Parathyroid adenoma (tissue), 2 donors: ENCODE results near the gene NAA60.
"Not testable (repeated sequence)": the region's sequence is repeated elsewhere in the genome, so short reads cannot be mapped to it uniquely, and the experiment has no call there.

Source experiments
- H2AFZ ChIP-seq: fragments of 300-600 bp; sonication (generic); one replicate; pipeline ENCODE4 v1.7.0; 2017; ENCODE audit warnings: antibody characterized with exemption, mild to moderate bottlenecking
- H3K27ac ChIP-seq: fragments of 300-600 bp; sonication (generic); one replicate; pipeline ENCODE4 v1.7.0; 2017
- H3K27me3 ChIP-seq: fragments of 300-600 bp; sonication (generic); one replicate; pipeline ENCODE4 v1.7.0; 2017; ENCODE audit warnings: low read length; ENCODE audit not compliant: control insufficient read depth, insufficient read depth
- H3K36me3 ChIP-seq: fragments of 300-600 bp; sonication (generic); one replicate; pipeline ENCODE4 v1.7.0; 2017; ENCODE audit warnings: low read length; ENCODE audit not compliant: control insufficient read depth, insufficient read depth
- H3K4me1 ChIP-seq: fragments of 300-600 bp; sonication (generic); one replicate; pipeline ENCODE4 v1.7.0; 2017; ENCODE audit warnings: control low read depth
- H3K4me2 ChIP-seq: fragments of 300-600 bp; sonication (generic); one replicate; pipeline ENCODE4 v1.7.0; 2017; ENCODE audit warnings: low read length
- H3K4me3 ChIP-seq: fragments of 300-600 bp; sonication (generic); one replicate; pipeline ENCODE4 v1.7.0; 2017; ENCODE audit warnings: low read depth, low read length
- H3K79me2 ChIP-seq: fragments of 300-600 bp; sonication (generic); one replicate; pipeline ENCODE4 v1.7.0; 2017; ENCODE audit warnings: control low read depth
- H3K9ac ChIP-seq: fragments of 300-600 bp; sonication (generic); one replicate; pipeline ENCODE4 v1.7.0; 2017; ENCODE audit warnings: mild to moderate bottlenecking
- H3K9me3 ChIP-seq: fragments of 300-600 bp; sonication (generic); one replicate; pipeline ENCODE4 v1.7.0; 2017; ENCODE audit warnings: low read length; ENCODE audit not compliant: control insufficient read depth
- TF ChIP-seq, protein P1 (sequence below): fragments of 300-600 bp; sonication (generic); IDR thresholded peaks from one replicate; pipeline ENCODE4 v1.7.0; 2017; ENCODE audit warnings: antibody characterized with exemption, mild to moderate bottlenecking
- donor health status: primary hyperparathyroidism.

The NAA60 gene

DNA sequence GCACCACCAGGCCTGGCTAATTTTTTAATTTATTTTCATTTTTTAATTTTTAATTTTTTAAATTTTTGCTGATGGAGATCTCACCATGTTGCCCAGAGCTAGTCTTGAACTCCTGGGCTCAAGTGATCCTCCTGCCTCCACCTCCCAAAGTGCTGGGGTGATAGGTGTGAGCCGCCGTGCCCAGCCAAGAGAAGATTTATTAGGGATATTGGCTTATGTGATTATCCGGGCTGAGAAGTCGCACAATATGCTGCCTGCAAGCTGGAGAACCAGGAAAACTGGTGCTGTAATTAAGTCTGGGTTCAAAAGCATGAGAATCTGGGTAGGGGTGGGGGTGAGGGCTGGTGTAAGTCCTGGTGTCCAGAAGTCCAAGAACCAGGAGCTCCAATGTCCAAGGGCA, 54.3 kb downstream of the NAA60 start:
- TF ChIP-seq, protein P1, sequence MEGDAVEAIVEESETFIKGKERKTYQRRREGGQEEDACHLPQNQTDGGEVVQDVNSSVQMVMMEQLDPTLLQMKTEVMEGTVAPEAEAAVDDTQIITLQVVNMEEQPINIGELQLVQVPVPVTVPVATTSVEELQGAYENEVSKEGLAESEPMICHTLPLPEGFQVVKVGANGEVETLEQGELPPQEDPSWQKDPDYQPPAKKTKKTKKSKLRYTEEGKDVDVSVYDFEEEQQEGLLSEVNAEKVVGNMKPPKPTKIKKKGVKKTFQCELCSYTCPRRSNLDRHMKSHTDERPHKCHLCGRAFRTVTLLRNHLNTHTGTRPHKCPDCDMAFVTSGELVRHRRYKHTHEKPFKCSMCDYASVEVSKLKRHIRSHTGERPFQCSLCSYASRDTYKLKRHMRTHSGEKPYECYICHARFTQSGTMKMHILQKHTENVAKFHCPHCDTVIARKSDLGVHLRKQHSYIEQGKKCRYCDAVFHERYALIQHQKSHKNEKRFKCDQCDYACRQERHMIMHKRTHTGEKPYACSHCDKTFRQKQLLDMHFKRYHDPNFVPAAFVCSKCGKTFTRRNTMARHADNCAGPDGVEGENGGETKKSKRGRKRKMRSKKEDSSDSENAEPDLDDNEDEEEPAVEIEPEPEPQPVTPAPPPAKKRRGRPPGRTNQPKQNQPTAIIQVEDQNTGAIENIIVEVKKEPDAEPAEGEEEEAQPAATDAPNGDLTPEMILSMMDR, result no peak
- H2AFZ ChIP-seq, result no peak overlapping the region
- peaks cover 8% of the 10 kb centered on the region for H3K79me2 ChIP-seq
- no peaks in the 10 kb centered on the region for H3K36me3 ChIP-seq
- no peak overlapping the region for H3K27ac ChIP-seq
- no peak overlapping the region for H3K4me2 ChIP-seq
- no peaks in the 10 kb centered on the region for H3K9me3 ChIP-seq
- H3K27me3 ChIP-seq, result no peaks in the 10 kb centered on the region
- H3K4me3 ChIP-seq, result no peak overlapping the region
- H3K4me1 ChIP-seq, result peaks cover 7% of the 10 kb centered on the region
- no peak overlapping the region for H3K9ac ChIP-seq

DNA sequence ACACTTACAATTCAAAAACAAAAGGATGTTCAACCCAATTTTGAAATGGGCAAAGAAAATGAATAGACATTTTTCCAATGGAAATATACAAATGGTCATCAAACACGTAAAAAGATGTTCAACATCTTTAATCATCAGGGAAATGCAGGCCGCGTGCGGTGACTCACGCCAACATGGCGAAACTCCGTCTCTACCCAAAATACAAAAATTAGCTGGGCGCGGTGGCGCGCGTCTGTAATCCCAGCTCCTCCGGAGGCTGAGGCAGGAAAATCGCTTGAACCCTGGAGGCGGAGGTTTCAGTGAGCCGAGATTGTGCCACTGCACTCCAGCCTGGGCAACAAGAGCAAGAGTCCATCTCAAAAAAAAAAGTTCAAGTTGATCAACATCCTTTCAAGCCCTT, 55.5 kb downstream of the NAA60 start:
- Histone ChIP-seq H3K36me3 (no peaks in the 10 kb centered on the region), H2AFZ (no peak overlapping the region), H3K4me3 (no peak overlapping the region), H3K9me3 (no peaks in the 10 kb centered on the region), H3K9ac (no peak overlapping the region), H3K79me2 (peaks cover 8% of the 10 kb centered on the region), H3K4me1 (peaks cover 7% of the 10 kb centered on the region), H3K27me3 (no peaks in the 10 kb centered on the region), H3K4me2 (no peak overlapping the region), H3K27ac (no peak overlapping the region)
- TF ChIP-seq, protein P1, result no peak

DNA sequence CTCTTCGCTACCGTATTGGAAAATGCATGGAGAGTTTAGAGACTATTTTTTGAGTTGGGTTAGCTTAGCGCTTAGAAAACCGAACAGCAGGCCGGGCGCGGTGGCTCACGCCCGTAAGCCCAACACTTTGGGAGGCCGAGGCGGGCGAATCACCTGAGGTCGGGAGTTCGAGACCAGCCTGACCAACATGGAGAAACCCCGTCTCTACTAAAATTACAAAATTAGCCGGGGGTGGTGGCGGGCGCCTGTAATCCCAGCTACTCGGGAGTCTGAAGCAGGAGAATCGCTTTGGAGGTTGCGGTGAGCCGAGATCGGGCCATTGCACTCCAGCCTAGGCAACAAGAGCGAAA, 57.9 kb downstream of the NAA60 start:
- not testable (repeated sequence) for H3K36me3 ChIP-seq
- peak overlapping the region; percentile 92 for H3K4me3 ChIP-seq

DNA sequence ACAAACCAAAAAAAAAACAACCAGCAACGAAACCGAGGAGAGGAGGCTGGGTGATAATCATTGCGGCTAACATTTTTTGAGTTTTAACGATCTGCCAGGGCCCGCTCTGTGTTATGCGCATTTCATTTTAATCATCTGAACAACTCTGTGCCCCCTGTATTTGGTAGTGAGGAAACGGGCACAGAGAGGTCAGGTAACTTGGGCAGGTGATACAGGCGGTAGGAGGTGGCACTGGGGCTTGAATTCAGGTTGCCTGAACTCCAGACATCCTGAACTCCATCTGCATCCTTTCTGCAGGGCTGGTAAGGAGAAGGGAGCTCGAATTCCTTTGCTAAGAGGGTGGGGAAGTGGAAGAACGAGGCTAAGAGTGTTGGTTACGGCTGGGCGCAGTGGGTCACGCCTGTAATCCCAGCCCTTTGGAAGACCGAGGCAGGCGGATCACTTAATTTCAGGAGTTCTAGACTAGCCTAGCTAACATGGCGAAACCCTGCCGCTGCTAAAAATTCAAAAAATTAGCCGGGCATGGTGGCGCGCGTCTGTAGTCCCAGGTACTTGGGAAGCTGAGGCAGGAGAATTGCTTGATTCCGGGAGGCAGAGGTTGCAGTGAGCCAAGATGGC, 58.4 kb downstream of the NAA60 start:
- Histone ChIP-seq H3K79me2 (peaks cover 15% of the 10 kb centered on the region), H3K9ac (no peak overlapping the region), H3K4me1 (peaks cover 7% of the 10 kb centered on the region), H3K36me3 (no peaks in the 10 kb centered on the region), H2AFZ (peak overlapping the region; percentile 89), H3K4me2 (peak overlapping the region; percentile 71), H3K9me3 (no peaks in the 10 kb centered on the region), H3K4me3 (peak overlapping the region; percentile 92), H3K27ac (no peak overlapping the region), H3K27me3 (no peaks in the 10 kb centered on the region)
- TF ChIP-seq, protein P1, result no peak

More for the DNA sequence above, 57.9 kb downstream of the NAA60 start:
- not testable (repeated sequence) for H3K4me1 ChIP-seq, H3K27me3 ChIP-seq, H3K9me3 ChIP-seq
- Histone ChIP-seq H2AFZ (peak overlapping the region; percentile 89), H3K9ac (peak overlapping the region; percentile 10), H3K79me2 (peaks cover 10% of the 10 kb centered on the region), H3K27ac (peak overlapping the region; percentile 66), H3K4me2 (peak overlapping the region; percentile 71)

DNA sequence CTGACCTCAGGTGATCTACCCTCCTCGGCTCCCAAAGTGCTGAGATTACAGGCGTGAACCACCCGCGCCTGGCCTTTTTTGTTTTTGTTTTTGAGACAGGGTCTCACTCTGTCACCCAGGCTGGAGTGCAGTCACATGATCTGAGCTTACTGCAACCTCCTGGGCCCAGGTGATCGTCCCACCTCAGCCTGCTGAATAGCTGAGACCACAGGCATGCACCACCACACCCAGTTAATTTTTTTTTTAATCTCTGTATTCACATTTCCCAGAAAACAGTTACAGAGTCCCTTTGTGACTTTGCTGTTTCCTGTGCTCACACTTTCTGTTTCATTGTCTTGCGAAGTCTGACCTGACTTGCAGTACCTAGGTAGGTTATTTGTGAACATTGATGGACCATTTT, 60.0 kb downstream of the NAA60 start:
- Histone ChIP-seq H3K27ac (no peak overlapping the region), H2AFZ (no peak overlapping the region), H3K79me2 (peaks cover 17% of the 10 kb centered on the region), H3K4me2 (no peak overlapping the region), H3K36me3 (no peaks in the 10 kb centered on the region), H3K9me3 (no peaks in the 10 kb centered on the region), H3K4me3 (no peak overlapping the region), H3K4me1 (peaks cover 7% of the 10 kb centered on the region), H3K9ac (no peak overlapping the region), H3K27me3 (no peaks in the 10 kb centered on the region)
- TF ChIP-seq, protein P1, result no peak
